Keratinocyte (primary cell): ENCODE results near the gene TTC3. TPM values are rescaled to one million over a fixed set of nuclear protein-coding genes. Genes with fewer than 3 reads are reported as not detected.

Experiments used
- DNase-seq: peaks from one replicate; pipeline ENCODE4 v3.0.0-alpha.2; 2011; ENCODE audit warnings: low read depth, missing footprints, low spot score
- FAIRE-seq: peaks from 2 replicates; lab custom pipeline; 2011; peaks lifted over from hg19 to GRCh38; lab: Jason Lieb, UNC
- H2AFZ ChIP-seq: 2 replicates; pipeline ENCODE4 v1.6.0; 2012; ENCODE audit warnings: low read length, control low read depth, inconsistent platforms; ENCODE audit not compliant: control insufficient read depth
- H3K27ac ChIP-seq: 2 replicates; pipeline ENCODE4 v1.5.1; 2011; ENCODE audit warnings: low read length; ENCODE audit not compliant: control insufficient read depth, insufficient read depth
- H3K27me3 ChIP-seq: 3 replicates; pipeline ENCODE4 v1.6.0; 2011; ENCODE audit warnings: low read length; ENCODE audit not compliant: control insufficient read depth, insufficient read depth; ENCODE audit errors: extremely low read depth
- H3K36me3 ChIP-seq, 2 experiments: 2 replicates in 1 of 2; 3 replicates in 1 of 2; pipeline ENCODE4 v1.5.1; 2011; ENCODE audit warnings: low read length in 2 of 2, mild to moderate bottlenecking in 1 of 2; ENCODE audit not compliant: control insufficient read depth in 2 of 2, insufficient read depth in 2 of 2; ENCODE audit errors: extremely low read depth in 1 of 2
- H3K4me1 ChIP-seq: 3 replicates; pipeline ENCODE4 v1.5.1; 2011; ENCODE audit warnings: low read length; ENCODE audit not compliant: control insufficient read depth, insufficient read depth; ENCODE audit errors: extremely low read depth
- H3K4me2 ChIP-seq: 3 replicates; pipeline ENCODE4 v1.6.0; 2011; ENCODE audit warnings: low read depth, low read length; ENCODE audit not compliant: control insufficient read depth, insufficient read depth; ENCODE audit errors: extremely low read depth
- H3K4me3 ChIP-seq, 3 experiments: fragments of 200-600 bp in 1 of 3; sonication (generic) in 1 of 3; 2 replicates in 2 of 3; 3 replicates in 1 of 3; pipeline ENCODE4 v1.5.1; 2011 to 2016; ENCODE audit warnings: low read length in 3 of 3, mild to moderate bottlenecking in 3 of 3, control low read depth in 2 of 3, inconsistent platforms in 1 of 3, low read depth in 1 of 3, mixed read lengths in 1 of 3, mixed run types in 1 of 3, moderate library complexity in 1 of 3; ENCODE audit not compliant: control insufficient read depth in 2 of 3, insufficient read depth in 2 of 3; ENCODE audit errors: extremely low read depth in 1 of 3
- H3K79me2 ChIP-seq: 2 replicates; pipeline ENCODE4 v1.6.0; 2012; ENCODE audit warnings: low read length; ENCODE audit not compliant: control insufficient read depth, insufficient read depth
- H3K9ac ChIP-seq: 3 replicates; pipeline ENCODE4 v1.6.0; 2011; ENCODE audit warnings: low read length; ENCODE audit not compliant: control insufficient read depth, insufficient read depth; ENCODE audit errors: extremely low read depth
- H3K9me1 ChIP-seq: 3 replicates; pipeline ENCODE4 v1.6.0; 2011; ENCODE audit warnings: low read length; ENCODE audit not compliant: control insufficient read depth, insufficient read depth; ENCODE audit errors: extremely low read depth
- H3K9me3 ChIP-seq: 2 replicates; pipeline ENCODE4 v1.5.1; 2012; ENCODE audit warnings: low read depth, low read length; ENCODE audit not compliant: control insufficient read depth
- H4K20me1 ChIP-seq: 3 replicates; pipeline ENCODE4 v1.6.0; 2011; ENCODE audit warnings: low read length; ENCODE audit not compliant: control insufficient read depth, insufficient read depth; ENCODE audit errors: extremely low read depth
- EZH2 ChIP-seq: IDR thresholded peaks from one replicate; pipeline ENCODE4 v1.6.1; 2012; ENCODE audit warnings: inconsistent platforms, mild to moderate bottlenecking, low read length, moderate library complexity
- dilution Hi-C: fragments of 300-500 bp; cut with MboI; formaldehyde crosslinking; loops from one replicate; pipeline ENCODE4 v1.7.0; 2020; ENCODE audit warnings: low sequenced_read_pairs; ENCODE audit not compliant: extremely low pct_ligation_motif_present
- polyA plus RNA-seq, 5 experiments: library from polyadenylated mRNA; depleted of rRNA in 3 of 5; stranded (reverse) in 3 of 5; stranded (forward) in 1 of 5; unstranded in 1 of 5; fragments of >200 nt; gene quantifications; 1 replicate in 1 of 5; 2 replicates in 3 of 5; 3 replicates in 1 of 5; pipeline versions ENCODE4 v1.2.1 to v1.2.3, GENCODE V29; 2011 to 2012; ENCODE audit warnings: missing spikeins in 2 of 5, low read depth in 1 of 5, low replicate concordance in 1 of 5
- TF ChIP-seq, protein P1 (sequence below), 3 experiments: IDR thresholded peaks in 1 of 3; conservative IDR thresholded peaks in 1 of 3; optimal IDR thresholded peaks in 1 of 3; 2 replicates in 2 of 3; 3 replicates in 1 of 3; pipeline versions ENCODE3 to v1.5.1; 2011; ENCODE audit warnings: low read length in 3 of 3, mild to moderate bottlenecking in 3 of 3, moderate library complexity in 2 of 3, control low read depth in 1 of 3, inconsistent platforms in 1 of 3; ENCODE audit not compliant: insufficient read depth in 2 of 3; ENCODE audit errors: extremely low read depth in 1 of 3

TTC3 gene
- polyA plus RNA-seq, 1 donor (not counting 4 experiments of a cell fraction or from before 2014, with no cell fraction given), result 38.5 TPM

DNA sequence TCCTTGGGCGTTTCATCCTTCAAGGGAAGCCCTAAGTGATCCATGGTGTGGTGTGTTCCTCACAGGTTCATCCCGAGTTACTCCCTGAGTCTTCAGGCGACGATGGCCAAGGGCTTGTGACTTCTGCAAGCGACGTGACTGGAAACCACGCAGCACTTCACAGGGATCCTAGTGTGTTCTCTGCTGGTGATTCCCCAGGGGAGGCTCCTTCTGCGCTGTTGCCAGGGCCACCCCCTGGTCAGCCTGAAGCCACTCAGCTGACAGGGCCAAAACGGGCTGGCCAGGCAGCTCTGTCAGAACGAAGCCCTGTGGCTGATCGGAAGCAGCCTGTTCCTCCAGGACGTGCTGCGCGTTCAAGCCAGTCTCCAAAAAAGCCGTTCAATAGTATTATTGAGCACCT is 122.6 kb downstream of the TTC3 start:
- H2AFZ ChIP-seq, result no peak overlapping the region
- H3K9me1 ChIP-seq, result no peaks in the 10 kb centered on the region
- no peak overlapping the region for H3K4me2 ChIP-seq
- peaks cover 16 to 27% of the 10 kb centered on the region in 2 experiments for H3K36me3 ChIP-seq
- H3K4me3 ChIP-seq, result no peak overlapping the region
- no peaks in the 10 kb centered on the region for H3K9me3 ChIP-seq
- H3K9ac ChIP-seq, result no peak overlapping the region
- dilution Hi-C loops, result no loop called here
- peaks cover 10% of the 10 kb centered on the region for H3K4me1 ChIP-seq
- TF ChIP-seq EZH2, result no peak
- TF ChIP-seq, protein P1, sequence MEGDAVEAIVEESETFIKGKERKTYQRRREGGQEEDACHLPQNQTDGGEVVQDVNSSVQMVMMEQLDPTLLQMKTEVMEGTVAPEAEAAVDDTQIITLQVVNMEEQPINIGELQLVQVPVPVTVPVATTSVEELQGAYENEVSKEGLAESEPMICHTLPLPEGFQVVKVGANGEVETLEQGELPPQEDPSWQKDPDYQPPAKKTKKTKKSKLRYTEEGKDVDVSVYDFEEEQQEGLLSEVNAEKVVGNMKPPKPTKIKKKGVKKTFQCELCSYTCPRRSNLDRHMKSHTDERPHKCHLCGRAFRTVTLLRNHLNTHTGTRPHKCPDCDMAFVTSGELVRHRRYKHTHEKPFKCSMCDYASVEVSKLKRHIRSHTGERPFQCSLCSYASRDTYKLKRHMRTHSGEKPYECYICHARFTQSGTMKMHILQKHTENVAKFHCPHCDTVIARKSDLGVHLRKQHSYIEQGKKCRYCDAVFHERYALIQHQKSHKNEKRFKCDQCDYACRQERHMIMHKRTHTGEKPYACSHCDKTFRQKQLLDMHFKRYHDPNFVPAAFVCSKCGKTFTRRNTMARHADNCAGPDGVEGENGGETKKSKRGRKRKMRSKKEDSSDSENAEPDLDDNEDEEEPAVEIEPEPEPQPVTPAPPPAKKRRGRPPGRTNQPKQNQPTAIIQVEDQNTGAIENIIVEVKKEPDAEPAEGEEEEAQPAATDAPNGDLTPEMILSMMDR (optimal IDR thresholded peaks at IDR 0.05 in 1 of 3, IDR thresholded peaks at IDR 0.05 in 1 of 3, conservative IDR thresholded peaks at IDR 0.05 in 1 of 3; ENCODE audit: extremely low read depth in 1 of 3, insufficient read depth in 2 of 3, low read length in 3 of 3), result no peak
- no peak for DNase-seq
- no peak for FAIRE-seq
- no peak overlapping the region for H3K27ac ChIP-seq
- no peaks in the 10 kb centered on the region for H4K20me1 ChIP-seq
- no peaks in the 10 kb centered on the region for H3K27me3 ChIP-seq
- no peaks in the 10 kb centered on the region for H3K79me2 ChIP-seq

GRCh38 chr21:37196847-37197246 is 123.8 kb downstream of the TTC3 start:
- Histone ChIP-seq H2AFZ (no peak overlapping the region), H3K9me1 (no peaks in the 10 kb centered on the region), H3K4me3 (no peak overlapping the region), H3K4me1 (peaks cover 10% of the 10 kb centered on the region), H3K36me3 (peaks cover 27 to 31% of the 10 kb centered on the region in 2 experiments), H3K9me3 (no peaks in the 10 kb centered on the region), H4K20me1 (no peaks in the 10 kb centered on the region), H3K79me2 (no peaks in the 10 kb centered on the region), H3K4me2 (no peak overlapping the region), H3K27ac (no peak overlapping the region), H3K9ac (no peak overlapping the region), H3K27me3 (no peaks in the 10 kb centered on the region)
- no peak for DNase-seq
- no peak for FAIRE-seq
- dilution Hi-C loops, result no loop called here
- no peak for TF ChIP-seq EZH2
- TF ChIP-seq, protein P1 (optimal IDR thresholded peaks at IDR 0.05 in 1 of 3, IDR thresholded peaks at IDR 0.05 in 1 of 3, conservative IDR thresholded peaks at IDR 0.05 in 1 of 3; ENCODE audit: extremely low read depth in 1 of 3, insufficient read depth in 2 of 3, low read length in 3 of 3), result no peak
